ENCODE measurements around the gene TMEM212. TPM values are rescaled to one million over a fixed set of nuclear protein-coding genes. Genes with fewer than 3 reads are reported as not detected.

TMEM212 gene
- total and polyA plus RNA-seq, 2 donors, result not detected

DNA sequence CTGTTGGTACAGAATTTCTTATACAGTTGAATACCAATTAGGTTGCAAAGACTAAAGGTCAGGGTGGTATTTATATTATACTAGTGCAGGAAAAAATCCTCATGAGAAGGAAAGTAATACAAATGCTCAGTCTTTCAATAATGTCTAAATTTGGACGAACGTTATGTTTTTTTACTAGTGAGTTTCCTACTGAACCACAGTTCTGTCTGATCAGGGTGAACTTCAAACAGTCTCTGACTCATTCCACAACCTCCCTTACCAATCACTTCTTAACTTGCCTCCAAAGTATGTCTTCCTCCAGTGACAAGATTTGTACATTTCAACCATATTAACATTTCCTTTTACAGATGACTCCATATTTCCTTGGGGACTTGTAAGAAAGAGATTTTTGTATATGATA lies 3.4 kb downstream of the TMEM212 start:
- H3K27me3 ChIP-seq (ENCODE audit: control insufficient read depth in 2 of 2, insufficient read depth in 1 of 2, low read length in 1 of 2), result no peaks in the 10 kb centered on the region
- 83% methylated on average over 2 of the region's 2 CpGs for WGBS
- peak in 1 of 9 donors; percentile 38 for DNase-seq (ENCODE audit: low read depth in 6 of 9, low spot score in 9 of 9)

DNA sequence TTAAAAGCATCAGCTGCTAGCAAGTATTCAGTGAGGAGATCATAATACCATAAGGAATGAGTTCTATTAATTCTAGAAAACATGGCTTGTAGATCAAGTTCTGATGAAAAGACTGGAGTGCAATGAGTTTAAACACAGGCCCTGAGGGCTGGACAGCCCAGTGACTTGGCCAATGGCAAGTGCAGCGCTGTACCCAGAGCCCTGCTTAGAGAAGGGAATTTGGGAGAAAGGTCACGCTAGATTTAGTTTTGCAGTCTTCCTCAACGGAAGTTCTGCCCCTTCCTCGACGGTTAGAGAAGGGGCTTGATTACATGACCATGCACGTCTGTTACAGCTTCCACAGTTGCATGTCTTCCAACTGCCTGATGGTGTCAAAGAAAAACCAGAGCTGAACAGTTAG lies 4.0 kb downstream of the TMEM212 start:
- WGBS, result 93% methylated on average over 6 of the region's 6 CpGs
- Histone ChIP-seq H3K27me3 (ENCODE audit: control insufficient read depth in 2 of 2, insufficient read depth in 1 of 2, low read length in 1 of 2) (no peaks in the 10 kb centered on the region), H3K36me3 (ENCODE audit: control insufficient read depth in 2 of 2, insufficient read depth in 2 of 2, low read length in 1 of 2) (no peaks in the 10 kb centered on the region), H3K4me1 (ENCODE audit: control insufficient read depth in 2 of 2, insufficient read depth in 2 of 2, low read length in 2 of 2) (no peaks in the 10 kb centered on the region), H3K4me3 (ENCODE audit: low read length in 2 of 2) (no peak overlapping the region), H3K9me3 (ENCODE audit: control insufficient read depth in 2 of 2, insufficient read depth in 1 of 2, low read length in 1 of 2) (no peaks in the 10 kb centered on the region), H3K27ac (ENCODE audit: low read depth in 1 of 2, low read length in 1 of 2) (no peak overlapping the region)
- no peak for DNase-seq (ENCODE audit: low read depth in 6 of 9, low spot score in 9 of 9)

More for the DNA sequence above, 3.4 kb downstream of the TMEM212 start:
- no peak overlapping the region for H3K4me3 ChIP-seq (ENCODE audit: low read length in 2 of 2)
- H3K9me3 ChIP-seq (ENCODE audit: control insufficient read depth in 2 of 2, insufficient read depth in 1 of 2, low read length in 1 of 2), result no peaks in the 10 kb centered on the region
- no peaks in the 10 kb centered on the region for H3K36me3 ChIP-seq (ENCODE audit: control insufficient read depth in 2 of 2, insufficient read depth in 2 of 2, low read length in 1 of 2)
- H3K27ac ChIP-seq (ENCODE audit: low read depth in 1 of 2, low read length in 1 of 2), result no peak overlapping the region
- no peaks in the 10 kb centered on the region for H3K4me1 ChIP-seq (ENCODE audit: control insufficient read depth in 2 of 2, insufficient read depth in 2 of 2, low read length in 2 of 2)

DNA sequence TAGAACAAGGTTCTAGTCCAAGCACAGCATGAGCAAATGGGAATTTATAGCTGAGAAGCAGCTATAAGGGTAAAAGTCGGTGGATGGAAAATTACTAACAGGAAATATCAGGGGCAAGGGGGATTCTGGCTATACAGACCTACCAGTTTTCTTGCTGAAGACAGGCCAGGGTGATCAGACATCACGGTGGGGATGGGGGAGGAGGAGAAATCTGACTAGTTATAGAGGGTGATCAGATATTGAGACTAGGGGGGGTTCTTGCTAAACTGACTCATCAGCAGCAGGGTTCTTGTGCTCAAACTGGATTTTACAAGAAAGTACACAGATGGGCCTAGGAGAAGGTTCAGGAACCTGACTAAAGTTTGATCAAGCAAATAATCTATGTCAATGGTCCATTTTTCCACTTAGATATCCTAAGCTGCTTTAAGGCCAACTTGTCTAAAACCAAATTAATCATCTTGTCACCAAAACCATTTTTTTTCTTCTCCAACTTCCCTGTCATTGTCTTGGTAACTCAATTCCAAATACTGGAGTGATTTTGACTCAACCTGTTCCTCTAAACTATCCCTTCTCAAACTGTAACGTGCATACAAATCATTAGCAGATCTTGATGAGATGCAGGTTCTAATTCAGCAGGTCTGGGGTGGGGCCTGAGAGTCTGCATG lies 4.6 kb downstream of the TMEM212 start:
- 91% methylated on average over 3 of the region's 3 CpGs for WGBS
- Histone ChIP-seq H3K4me1 (ENCODE audit: control insufficient read depth in 2 of 2, insufficient read depth in 2 of 2, low read length in 2 of 2) (no peaks in the 10 kb centered on the region), H3K27ac (ENCODE audit: low read depth in 1 of 2, low read length in 1 of 2) (no peak overlapping the region), H3K4me3 (ENCODE audit: low read length in 2 of 2) (no peak overlapping the region), H3K27me3 (ENCODE audit: control insufficient read depth in 2 of 2, insufficient read depth in 1 of 2, low read length in 1 of 2) (no peaks in the 10 kb centered on the region), H3K36me3 (ENCODE audit: control insufficient read depth in 2 of 2, insufficient read depth in 2 of 2, low read length in 1 of 2) (no peaks in the 10 kb centered on the region), H3K9me3 (ENCODE audit: control insufficient read depth in 2 of 2, insufficient read depth in 1 of 2, low read length in 1 of 2) (no peaks in the 10 kb centered on the region)
- no peak for DNase-seq (ENCODE audit: low read depth in 6 of 9, low spot score in 9 of 9)

DNA sequence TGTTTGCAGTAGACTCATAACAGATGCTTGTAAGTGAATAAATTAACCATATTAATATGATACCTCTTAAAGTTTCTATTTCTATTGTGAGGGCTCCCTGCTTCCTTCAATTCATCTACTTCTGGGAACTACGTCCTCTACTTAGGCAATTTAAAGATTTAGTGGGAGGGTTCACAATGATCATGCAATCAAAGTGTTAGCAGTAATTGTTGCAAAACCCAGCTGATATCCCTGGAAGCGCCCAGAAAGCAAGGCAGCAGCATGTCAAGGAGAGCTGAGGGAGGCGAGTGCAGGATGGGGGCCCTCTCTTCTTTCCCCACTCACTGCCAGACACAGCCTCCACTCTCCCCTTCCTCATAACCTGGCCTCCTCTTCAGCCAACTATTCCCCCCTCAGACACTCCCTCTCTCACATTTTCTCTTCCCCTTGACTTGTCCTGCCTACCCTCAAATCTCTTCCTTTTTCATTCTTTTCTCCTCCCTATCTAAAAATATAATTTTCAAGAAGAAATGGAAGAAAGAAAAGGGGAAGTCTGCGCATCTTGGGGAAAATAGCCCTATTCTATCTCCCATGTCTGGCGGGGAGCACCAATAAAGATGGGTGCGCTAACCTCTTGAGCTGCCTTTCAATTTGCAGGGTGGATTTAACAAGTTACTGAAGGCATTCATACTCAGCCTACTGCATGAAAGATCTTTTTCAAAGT lies 6.6 kb downstream of the TMEM212 start:
- no peak for DNase-seq (ENCODE audit: low read depth in 6 of 9, low spot score in 9 of 9)
- Histone ChIP-seq H3K9me3 (ENCODE audit: control insufficient read depth in 2 of 2, insufficient read depth in 1 of 2, low read length in 1 of 2) (no peaks in the 10 kb centered on the region), H3K27me3 (ENCODE audit: control insufficient read depth in 2 of 2, insufficient read depth in 1 of 2, low read length in 1 of 2) (no peaks in the 10 kb centered on the region), H3K4me3 (ENCODE audit: low read length in 2 of 2) (no peak overlapping the region), H3K36me3 (ENCODE audit: control insufficient read depth in 2 of 2, insufficient read depth in 2 of 2, low read length in 1 of 2) (no peaks in the 10 kb centered on the region), H3K27ac (ENCODE audit: low read depth in 1 of 2, low read length in 1 of 2) (no peak overlapping the region), H3K4me1 (ENCODE audit: control insufficient read depth in 2 of 2, insufficient read depth in 2 of 2, low read length in 2 of 2) (no peaks in the 10 kb centered on the region)
- 95% methylated on average over 6 of the region's 6 CpGs for WGBS

DNA sequence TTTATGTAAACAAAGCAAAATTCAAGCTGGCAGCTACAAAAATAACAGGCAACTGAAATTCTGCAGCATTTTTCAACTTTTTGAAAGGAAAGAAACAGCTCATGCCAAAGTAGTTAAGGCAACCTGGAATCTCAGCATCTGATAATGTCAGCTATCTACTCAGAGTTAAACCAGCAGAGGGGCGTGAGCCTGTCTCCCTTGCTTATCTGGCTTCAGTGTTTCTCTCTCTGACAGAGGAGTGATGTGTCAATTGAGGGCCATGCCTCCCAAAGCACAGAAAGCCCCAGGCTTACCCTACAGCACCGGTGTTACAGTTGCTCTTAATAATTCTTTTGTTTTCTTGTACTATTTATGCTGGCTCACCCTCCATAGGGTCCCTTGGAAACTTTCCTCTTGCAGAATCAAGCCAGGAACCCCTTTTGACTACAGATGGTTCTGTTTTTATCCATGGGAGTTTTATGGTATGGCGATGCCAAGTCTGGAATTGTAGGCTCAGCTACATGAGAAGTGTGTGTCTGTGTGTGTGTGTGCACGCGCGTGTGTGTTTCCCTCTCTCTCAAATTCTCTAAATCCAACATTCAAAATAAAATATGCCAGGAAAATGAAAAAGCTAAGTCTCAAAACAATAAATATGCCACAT lies 7.3 kb downstream of the TMEM212 start:
- no peak overlapping the region for H3K4me3 ChIP-seq (ENCODE audit: low read length in 2 of 2)
- H3K4me1 ChIP-seq (ENCODE audit: control insufficient read depth in 2 of 2, insufficient read depth in 2 of 2, low read length in 2 of 2), result no peaks in the 10 kb centered on the region
- no peaks in the 10 kb centered on the region for H3K27me3 ChIP-seq (ENCODE audit: control insufficient read depth in 2 of 2, insufficient read depth in 1 of 2, low read length in 1 of 2)
- WGBS, result 92% methylated on average over 6 of the region's 6 CpGs
- no peaks in the 10 kb centered on the region for H3K9me3 ChIP-seq (ENCODE audit: control insufficient read depth in 2 of 2, insufficient read depth in 1 of 2, low read length in 1 of 2)
- H3K27ac ChIP-seq (ENCODE audit: low read depth in 1 of 2, low read length in 1 of 2), result no peak overlapping the region
- no peak for DNase-seq (ENCODE audit: low read depth in 6 of 9, low spot score in 9 of 9)
- H3K36me3 ChIP-seq (ENCODE audit: control insufficient read depth in 2 of 2, insufficient read depth in 2 of 2, low read length in 1 of 2), result no peaks in the 10 kb centered on the region

DNA sequence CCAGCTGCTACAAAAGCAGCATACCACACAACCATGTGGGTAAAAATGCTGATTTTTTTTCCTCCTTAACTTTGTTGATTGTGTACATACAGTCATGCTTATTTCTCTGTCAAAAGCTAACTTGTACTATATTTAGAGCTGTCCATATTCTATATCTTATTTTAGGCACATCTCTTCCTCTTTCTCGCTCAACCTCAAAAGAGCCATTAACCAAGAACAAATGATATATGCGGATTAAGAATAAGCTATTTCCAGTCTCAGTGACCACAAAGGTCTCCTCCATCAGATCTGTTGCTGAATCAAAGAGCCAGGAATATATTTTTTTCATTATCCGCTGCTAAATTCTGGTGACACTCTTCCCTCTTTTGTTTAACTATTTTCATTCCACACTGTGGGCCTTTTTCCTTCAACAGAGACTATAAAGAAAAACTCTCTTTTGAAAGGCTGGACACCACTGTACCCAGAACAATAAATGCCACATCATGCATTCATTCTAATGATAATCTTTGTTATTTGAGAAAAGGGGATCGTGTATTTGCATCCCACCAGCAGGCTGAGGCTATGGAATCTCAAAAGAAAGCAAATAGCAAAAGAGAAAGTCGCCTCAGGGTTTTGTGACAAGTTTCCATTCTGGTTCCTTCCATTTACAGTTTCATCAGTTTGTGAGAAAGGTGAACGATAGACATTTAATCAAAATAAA lies 8.0 kb downstream of the TMEM212 start:
- H3K27me3 ChIP-seq (ENCODE audit: control insufficient read depth in 2 of 2, insufficient read depth in 1 of 2, low read length in 1 of 2), result no peaks in the 10 kb centered on the region
- no peak overlapping the region for H3K4me3 ChIP-seq (ENCODE audit: low read length in 2 of 2)
- no peaks in the 10 kb centered on the region for H3K4me1 ChIP-seq (ENCODE audit: control insufficient read depth in 2 of 2, insufficient read depth in 2 of 2, low read length in 2 of 2)
- no peaks in the 10 kb centered on the region for H3K9me3 ChIP-seq (ENCODE audit: control insufficient read depth in 2 of 2, insufficient read depth in 1 of 2, low read length in 1 of 2)
- DNase-seq (ENCODE audit: low read depth in 6 of 9, low spot score in 9 of 9), result no peak
- 62% methylated on average over 6 of the region's 6 CpGs for WGBS
- H3K27ac ChIP-seq (ENCODE audit: low read depth in 1 of 2, low read length in 1 of 2), result no peak overlapping the region
- no peaks in the 10 kb centered on the region for H3K36me3 ChIP-seq (ENCODE audit: control insufficient read depth in 2 of 2, insufficient read depth in 2 of 2, low read length in 1 of 2)

DNA sequence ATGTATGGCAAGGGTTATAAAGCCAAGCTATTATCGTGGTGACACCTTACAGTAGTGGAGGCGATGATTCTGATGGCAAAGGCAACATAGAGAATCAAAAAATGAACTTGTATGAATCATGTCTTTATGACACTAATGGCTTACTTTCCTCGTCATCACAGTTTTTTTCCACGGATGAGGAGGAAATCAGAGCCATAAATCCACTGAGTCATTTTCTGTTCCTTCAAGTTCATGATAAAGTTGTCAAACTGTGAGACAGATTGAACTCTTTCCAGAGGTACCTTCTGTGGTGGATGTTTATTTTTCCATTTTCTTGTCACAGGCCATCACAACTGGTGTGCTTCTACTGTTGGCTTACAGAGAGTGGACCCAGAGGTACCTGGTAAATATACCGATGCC lies 8.5 kb downstream of the TMEM212 start:
- Histone ChIP-seq H3K27ac (ENCODE audit: low read depth in 1 of 2, low read length in 1 of 2) (no peak overlapping the region), H3K4me1 (ENCODE audit: control insufficient read depth in 2 of 2, insufficient read depth in 2 of 2, low read length in 2 of 2) (no peaks in the 10 kb centered on the region), H3K4me3 (ENCODE audit: low read length in 2 of 2) (no peak overlapping the region), H3K9me3 (ENCODE audit: control insufficient read depth in 2 of 2, insufficient read depth in 1 of 2, low read length in 1 of 2) (no peaks in the 10 kb centered on the region), H3K36me3 (ENCODE audit: control insufficient read depth in 2 of 2, insufficient read depth in 2 of 2, low read length in 1 of 2) (no peaks in the 10 kb centered on the region), H3K27me3 (ENCODE audit: control insufficient read depth in 2 of 2, insufficient read depth in 1 of 2, low read length in 1 of 2) (no peaks in the 10 kb centered on the region)
- 80% methylated on average over 5 of the region's 5 CpGs for WGBS
- DNase-seq (ENCODE audit: low read depth in 6 of 9, low spot score in 9 of 9), result no peak

DNA sequence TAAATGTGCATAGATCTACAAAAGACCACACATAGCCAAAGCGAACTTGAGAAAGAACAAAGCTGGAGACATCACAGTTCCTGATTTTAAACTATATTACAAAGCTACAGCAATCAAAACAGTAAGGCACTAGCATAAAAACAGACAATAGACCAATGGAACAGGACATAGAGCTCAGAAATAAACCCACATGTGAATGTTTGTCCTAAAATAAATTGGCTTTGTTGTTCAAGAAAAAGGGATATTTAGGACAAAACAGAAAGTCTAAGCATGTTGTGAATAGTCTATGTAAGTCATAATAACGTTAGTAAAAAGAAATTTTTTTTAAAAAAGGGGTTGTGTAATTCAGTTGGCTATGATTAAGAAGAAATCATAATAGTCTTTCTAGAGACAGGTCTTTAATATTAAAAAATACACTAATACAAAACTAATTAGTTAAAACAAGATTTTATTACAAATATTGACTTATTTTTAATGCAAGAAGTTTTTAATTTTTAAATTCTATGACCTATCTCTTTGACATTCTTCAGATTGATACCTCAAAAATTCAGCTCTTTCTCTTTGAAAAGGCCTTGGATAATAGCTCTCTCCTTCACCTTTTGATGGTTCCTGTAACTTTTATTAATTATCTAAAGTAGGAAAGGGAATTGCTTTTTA lies 11.6 kb downstream of the TMEM212 start:
- no peaks in the 10 kb centered on the region for H3K36me3 ChIP-seq (ENCODE audit: control insufficient read depth in 2 of 2, insufficient read depth in 2 of 2, low read length in 1 of 2)
- no peaks in the 10 kb centered on the region for H3K9me3 ChIP-seq (ENCODE audit: control insufficient read depth in 2 of 2, insufficient read depth in 1 of 2, low read length in 1 of 2)
- H3K27me3 ChIP-seq (ENCODE audit: control insufficient read depth in 2 of 2, insufficient read depth in 1 of 2, low read length in 1 of 2), result no peaks in the 10 kb centered on the region
- H3K27ac ChIP-seq (ENCODE audit: low read depth in 1 of 2, low read length in 1 of 2), result no peak overlapping the region
- no peak overlapping the region for H3K4me3 ChIP-seq (ENCODE audit: low read length in 2 of 2)
- H3K4me1 ChIP-seq (ENCODE audit: control insufficient read depth in 2 of 2, insufficient read depth in 2 of 2, low read length in 2 of 2), result no peaks in the 10 kb centered on the region
- DNase-seq (ENCODE audit: low read depth in 6 of 9, low spot score in 9 of 9), result no peak
- 96% methylated on average over 2 of the region's 2 CpGs for WGBS
